GM21619 (cell line): ENCODE results near the gene TINCR.

Source experiments
- ATAC-seq: cut with Tn5 transposase; IDR thresholded peaks from one replicate; pipeline ENCODE4 v1.9.1; 2021; ENCODE audit not compliant: unreplicated experiment

Gene TINCR

DNA sequence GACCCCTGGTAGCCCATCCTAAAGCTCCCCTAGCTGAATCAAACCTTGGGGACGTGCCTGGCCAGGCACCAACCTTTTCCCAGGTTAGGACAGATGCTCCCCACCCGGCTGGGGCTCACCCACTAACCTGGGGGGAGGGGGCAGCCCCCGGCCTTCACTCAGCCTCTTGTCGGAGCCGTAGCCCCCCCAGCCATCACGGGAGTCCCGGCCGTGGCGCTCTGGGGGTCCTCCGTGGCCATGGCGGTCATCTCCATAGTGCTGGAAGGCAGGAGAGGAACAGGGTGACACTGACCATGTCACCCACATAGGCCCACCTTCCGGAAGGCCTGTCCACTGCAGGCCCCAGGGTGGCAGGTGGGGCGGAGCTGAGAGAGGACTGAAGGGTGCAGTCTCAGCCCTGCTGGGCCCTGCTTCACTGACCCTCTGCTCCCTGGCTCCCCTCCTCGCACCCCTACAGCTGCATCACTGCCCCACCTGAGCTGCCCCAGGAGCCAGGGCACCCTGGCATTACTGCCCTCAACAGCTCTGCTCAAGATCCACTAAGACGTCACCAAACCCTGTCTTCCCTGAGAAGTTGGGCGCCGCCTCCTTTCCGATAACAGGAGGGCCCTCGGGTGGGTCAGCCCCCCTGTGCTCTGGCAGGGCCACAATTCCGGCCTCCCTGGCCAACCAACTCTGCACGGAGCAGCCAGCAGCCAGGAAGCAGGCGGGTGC is 22.6 kb upstream of the TINCR start:
- ATAC-seq, result no peak

- ATAC-seq, result no peak
Observed at GRCh38 chr19:5588906-5589676, 21.3 kb upstream of the TINCR start.

GRCh38 chr19:5588441-5588840 is 20.7 kb upstream of the TINCR start:
- no peak for ATAC-seq

DNA sequence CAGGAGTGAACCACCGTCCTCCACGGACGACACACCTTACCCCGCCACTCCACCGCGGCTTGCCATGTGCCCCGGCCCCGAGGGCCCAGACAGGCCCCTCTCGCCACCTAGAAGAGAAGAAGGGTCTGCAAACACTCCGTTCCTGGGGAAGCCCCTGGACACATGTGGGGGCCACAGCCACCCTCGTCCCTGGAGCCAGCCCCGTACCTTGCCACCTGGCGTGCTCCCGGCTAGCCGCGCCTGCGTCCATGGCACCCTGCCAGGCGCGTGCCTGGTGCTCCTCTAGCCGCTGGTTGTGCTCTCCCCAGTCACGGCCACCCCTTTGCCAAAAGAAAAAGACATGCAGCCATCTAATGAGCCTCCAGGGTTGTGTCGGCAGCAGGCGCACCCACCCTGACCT is 19.9 kb upstream of the TINCR start:
- ATAC-seq, result no peak

DNA sequence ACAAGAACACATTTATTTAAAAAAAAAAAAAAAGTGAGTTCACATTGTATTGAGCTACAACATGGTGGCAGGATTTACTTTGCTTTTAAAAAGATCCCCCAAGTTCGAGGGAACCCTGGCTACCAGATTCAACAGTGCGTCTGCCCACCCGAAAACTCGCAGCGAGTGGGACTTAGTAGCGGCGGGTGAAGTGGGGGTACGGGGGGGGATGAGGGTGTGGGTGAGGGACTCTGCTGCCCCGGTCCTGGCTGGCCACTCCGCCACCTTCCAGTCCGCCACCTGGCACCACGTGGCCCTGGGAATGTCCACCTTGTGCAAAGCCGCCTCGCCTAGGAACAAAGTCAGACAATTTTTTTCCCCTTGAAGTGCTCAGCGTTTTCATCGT is 19.3 kb upstream of the TINCR start:
- ATAC-seq, result no peak

DNA sequence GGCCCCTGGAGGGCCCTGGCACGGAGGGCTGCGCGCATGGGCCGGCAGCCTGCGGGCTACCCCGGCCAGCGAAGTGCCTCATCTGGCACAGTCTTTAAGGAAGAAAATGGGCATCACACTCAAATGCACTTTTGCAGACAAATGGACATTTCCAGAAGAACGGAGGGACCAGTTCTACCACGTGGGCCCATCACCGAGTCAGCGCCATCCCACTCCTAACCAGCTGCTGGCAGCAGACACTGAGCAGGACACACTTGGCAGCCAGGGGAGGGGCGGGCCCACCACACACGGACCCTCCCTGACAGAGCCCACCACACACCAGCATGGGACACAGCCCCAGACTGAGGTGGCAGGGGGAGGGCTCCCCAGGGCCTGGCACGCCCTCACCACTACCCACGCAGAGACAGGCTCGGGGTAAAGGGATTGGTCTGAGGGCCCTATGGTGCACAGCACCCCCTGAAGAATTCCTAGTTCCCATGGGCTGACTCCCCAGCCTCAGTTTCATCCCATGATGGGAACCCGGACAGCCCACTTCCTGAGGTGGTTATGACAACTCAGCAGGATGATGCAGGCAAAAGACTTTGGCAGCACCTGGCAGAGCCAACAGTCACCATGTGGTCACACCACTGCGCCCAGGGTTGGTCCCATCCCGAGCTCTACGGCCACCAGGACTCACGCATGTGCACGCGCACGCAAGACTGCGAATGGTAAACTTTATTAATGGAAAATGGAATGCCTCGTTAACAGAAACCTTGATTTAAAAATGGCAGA is 18.7 kb upstream of the TINCR start:
- ATAC-seq, result no peak

GRCh38 chr19:5585461-5586299 is 17.9 kb upstream of the TINCR start:
- ATAC-seq, result no peak

DNA sequence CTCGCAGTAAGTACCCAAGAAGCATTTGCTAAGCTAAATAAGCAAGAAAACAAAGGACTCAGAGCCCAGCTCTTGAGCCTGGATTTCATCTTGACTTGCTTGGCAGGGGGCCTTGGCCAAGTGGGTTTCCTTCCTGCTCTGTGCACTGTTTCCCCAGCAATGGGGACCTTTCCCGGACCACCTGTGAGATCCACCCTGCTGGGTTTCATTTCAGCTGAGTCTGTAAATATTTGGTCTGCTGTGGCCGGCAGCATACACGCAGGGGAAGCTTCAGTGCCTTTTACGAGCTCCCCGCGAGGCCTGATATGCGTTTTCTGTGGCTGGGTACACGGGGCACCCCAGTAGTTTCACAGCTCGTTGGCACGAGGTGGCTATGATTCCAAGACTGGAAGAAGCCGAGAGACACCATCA is 12.4 kb upstream of the TINCR start:
- ATAC-seq, result no peak

- no peak for ATAC-seq
Observed at GRCh38 chr19:5579697-5580096, 11.9 kb upstream of the TINCR start.

DNA sequence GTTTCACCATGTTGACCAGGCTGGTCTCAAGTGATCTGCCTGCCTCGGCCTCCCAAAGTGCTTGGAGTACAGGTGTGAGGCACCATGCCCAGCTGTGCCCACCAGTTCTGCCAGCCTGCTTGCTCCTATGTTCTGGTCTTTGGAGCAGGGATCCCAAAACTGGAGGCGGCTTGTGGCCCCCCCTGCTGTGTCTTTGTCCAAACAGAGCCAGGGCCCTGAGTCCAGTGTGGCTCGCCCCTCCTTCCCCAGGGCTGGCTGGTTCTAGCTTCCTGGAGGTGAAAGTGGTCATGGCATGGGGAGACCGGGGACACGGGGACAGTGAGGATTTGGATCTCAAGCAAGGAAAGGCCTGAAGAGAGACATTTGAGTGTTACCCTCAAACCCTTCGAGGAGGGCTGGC is 11.5 kb upstream of the TINCR start:
- ATAC-seq, result no peak

DNA sequence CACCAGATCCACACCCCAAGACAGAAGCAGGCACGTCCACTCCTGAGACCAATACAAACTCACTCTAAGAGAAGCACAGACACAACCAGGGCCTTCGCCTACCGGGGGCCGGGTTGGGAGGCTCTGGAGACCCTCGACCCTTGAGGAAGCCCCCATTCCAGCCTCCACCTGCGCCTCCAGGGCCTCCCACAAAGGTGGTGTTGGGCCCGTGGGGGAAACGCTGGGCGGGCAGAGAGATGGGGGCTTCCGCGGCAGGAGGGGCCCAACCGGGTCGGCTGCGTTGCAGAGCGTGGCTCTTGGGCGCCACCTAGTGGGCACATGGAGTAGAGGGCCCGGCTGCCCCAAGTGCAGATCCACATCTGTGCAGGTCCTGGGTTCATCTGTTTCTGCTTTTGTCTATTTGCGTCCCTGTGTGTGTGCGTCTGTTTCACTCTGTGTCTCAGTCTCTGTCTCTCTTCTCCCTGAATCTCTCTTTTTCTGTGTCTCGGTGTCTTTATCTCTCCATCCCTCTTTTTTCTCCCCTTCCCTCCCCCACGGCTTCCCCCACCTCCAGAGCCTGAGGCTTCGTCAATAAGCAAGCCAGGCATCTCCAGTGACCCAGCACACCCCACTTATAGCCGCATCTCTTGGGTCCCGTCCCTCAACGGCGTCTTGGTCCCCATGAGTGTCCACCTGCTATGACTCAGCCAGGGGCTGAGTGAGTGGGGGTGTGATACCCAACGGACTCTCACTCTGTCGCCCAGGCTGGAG is 10.5 kb upstream of the TINCR start:
- no peak for ATAC-seq

- no peak for ATAC-seq
Observed at GRCh38 chr19:5575590-5575989, 7.8 kb upstream of the TINCR start.

DNA sequence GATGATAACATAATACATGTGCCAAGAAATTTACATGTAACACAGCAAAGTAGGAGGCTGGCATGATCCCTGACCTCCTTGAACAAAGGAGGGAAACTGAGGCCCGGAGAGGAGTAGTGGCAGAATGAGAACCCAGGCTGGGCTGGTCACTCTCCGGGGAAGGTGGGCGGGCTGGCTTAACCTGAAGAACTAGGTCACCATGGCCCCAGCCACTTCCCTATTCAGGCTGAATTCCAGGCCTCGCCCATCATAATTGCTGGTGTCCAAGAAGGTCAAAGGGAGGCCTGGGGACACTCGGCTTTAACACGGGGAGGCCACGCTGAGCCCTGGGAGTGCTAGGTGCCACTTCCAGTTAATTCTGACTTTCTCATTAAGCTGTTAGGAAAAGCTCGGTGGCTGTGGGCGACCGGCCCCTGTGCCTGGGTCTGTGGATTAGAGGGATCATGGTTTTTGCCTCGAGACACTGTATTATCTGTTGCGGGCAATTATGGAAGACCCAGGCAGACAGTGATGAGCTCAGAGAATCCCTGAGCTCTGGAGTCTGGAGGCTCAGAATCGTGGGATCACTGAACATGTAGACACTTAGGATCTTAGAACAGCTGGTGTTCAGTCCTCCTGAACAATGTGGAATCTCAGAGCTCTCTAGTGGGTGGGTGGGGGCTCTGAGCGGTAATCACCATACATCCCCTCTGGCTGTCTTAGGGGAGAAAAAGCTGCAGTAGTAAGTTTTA is 5.0 kb upstream of the TINCR start:
- ATAC-seq, result no peak

GRCh38 chr19:5571777-5572176 is 4.0 kb upstream of the TINCR start:
- ATAC-seq, result no peak

- no peak for ATAC-seq
Observed at GRCh38 chr19:5567970-5568407, 236 bp upstream of the TINCR start.

DNA sequence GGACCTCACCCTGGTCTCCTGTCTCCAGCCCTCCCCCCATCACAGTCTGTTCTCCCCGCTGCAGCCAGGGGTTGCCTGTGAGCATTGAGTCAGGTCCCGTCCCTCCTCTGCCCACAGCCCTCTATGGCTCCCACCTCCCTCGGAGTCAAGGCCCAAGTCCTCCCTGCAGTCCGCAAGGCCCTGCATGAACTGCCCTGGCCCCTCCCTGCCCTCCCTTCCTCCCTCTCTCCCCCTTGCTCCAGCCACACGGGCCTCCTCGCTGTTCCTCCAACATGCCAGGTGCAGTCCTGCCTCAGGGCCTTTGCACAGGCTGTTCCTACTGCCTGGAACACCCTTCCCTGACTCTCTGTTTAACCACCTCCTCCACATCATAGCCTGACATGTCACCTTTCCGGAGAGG is 2.8 kb downstream of the TINCR start:
- no peak for ATAC-seq

DNA sequence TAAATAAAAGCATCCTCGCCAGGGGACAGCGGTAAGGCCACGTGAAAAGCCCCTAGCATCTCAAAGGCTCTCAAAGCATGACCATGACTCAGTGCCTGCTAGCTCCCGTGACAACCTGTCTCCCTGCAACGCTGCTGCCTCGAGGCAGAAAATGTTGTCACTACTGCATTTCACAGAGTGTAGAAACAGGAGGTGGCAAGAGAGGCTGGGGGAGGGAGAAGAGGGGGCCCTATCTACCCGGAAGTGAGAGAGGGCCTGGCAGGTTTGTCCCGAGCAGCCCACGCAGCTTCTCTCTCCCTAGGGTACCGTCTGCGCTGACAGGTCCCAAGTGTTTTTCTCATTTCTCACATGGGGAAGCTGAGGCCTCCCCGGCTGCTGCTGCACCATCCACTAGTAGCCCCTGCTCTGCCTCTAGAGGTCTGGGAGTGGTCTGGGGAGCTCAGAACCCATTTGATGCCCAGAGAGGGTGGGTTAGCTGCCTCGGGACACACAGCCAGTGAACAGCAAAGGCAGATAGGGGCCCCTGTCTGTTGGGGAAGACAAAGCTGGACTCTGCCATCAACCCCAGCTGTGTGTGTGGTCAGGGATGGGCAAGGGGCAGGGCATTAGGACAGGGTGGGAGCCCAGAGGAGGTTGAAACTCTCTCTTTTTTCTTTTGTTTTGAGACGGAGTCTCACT is 3.7 kb downstream of the TINCR start:
- no peak for ATAC-seq

DNA sequence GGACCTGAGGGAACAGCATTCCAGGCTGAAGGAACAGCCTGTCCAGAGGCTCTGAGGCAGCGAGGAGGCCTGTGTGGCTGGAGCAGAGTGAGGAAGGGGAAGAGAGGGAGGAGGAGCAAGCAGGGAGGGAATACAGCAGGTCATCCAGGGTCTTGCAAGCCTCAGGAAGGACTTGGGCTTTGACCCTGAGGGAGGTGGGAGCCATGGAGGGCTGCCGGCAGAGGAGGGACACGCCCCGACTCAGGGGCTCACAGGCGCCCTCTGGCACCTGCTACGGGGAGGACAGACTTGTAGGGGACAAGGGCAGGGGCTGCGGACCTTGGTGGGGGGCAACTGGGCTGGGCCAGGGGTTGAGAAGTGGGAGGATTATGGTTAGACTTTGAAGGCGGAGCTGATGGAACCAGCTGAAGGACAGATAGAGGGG is 4.7 kb downstream of the TINCR start:
- ATAC-seq, result no peak

DNA sequence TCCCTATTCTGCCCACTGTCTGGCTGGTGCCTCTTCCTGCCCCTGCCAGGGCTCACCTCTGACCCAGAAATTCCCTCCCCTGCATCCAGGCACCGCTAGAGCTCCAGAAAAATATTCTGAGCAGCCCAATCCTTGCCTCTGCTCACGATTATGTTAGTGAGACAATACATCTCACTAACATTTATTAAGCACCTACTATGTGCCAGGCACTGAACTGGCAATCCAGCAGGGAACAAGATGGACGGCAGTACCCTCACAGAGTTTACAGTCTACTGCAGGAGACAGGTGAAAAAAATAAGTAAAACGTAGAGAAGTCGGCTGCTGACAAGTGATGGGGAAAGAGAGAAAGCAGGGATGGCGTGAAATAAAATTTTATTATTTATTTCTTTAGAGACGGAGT is 5.5 kb downstream of the TINCR start:
- no peak for ATAC-seq
